A549 (cell line): ENCODE data around the gene RNF121. TPM values are rescaled to one million over a fixed set of nuclear protein-coding genes. Genes with fewer than 3 reads are reported as not detected.

Experiments used
- ATAC-seq, 2 experiments: fragments of 200-7000 bp in 1 of 2; fragments of >200 bp in 1 of 2; cut with Nextera tagmentation in 1 of 2; cut with Tn5 transposase in 1 of 2; 3 replicates each; pipeline versions ENCODE4 v1.8.0 to v1.9.1; 2018 to 2020; ENCODE audit warnings: mild to moderate bottlenecking in 1 of 2, moderate library complexity in 1 of 2
- CTCF ChIA-PET: fragments of 300-600 bp; sonication (Branson Sonifier 250); formaldehyde crosslinking; extraction: SDS; loops from one replicate; lab custom pipeline; 2021; ENCODE audit warnings: antibody characterized with exemption, inconsistent platforms; lab: Yijun Ruan, JAX
- POLR2A ChIA-PET: fragments of 350-600 bp; formaldehyde crosslinking; extraction: SDS; loops from one replicate; lab custom pipeline; 2021; ENCODE audit warnings: antibody characterized with exemption, inconsistent platforms; lab: Yijun Ruan, JAX
- DNase-seq, 2 experiments: peaks; one replicate each; pipeline versions ENCODE4 v3.0.0 to v3.0.0-alpha.2; 2011 to 2016; ENCODE audit warnings: low read depth in 1 of 2, low spot score in 1 of 2
- FAIRE-seq: peaks from 2 replicates; lab custom pipeline; 2011; peaks lifted over from hg19 to GRCh38; lab: Jason Lieb, UNC
- H3K27ac ChIP-seq, 2 experiments: fragments of >200 bp; sonication (Bioruptor Twin); formaldehyde crosslinking; 3 replicates each; pipeline ENCODE4 v1.5.1; 2016 to 2017
- H3K4me1 ChIP-seq: fragments of >200 bp; sonication (Bioruptor Twin); formaldehyde crosslinking; 3 replicates; pipeline ENCODE4 v1.6.1; 2016
- H3K4me2 ChIP-seq: fragments of >200 bp; sonication (Bioruptor Twin); formaldehyde crosslinking; 3 replicates; pipeline ENCODE4 v1.6.1; 2016
- H3K4me3 ChIP-seq: fragments of >200 bp; sonication (Bioruptor Twin); formaldehyde crosslinking; 3 replicates; pipeline ENCODE4 v1.5.1; 2016
- H3K9me3 ChIP-seq: fragments of >200 bp; sonication (Bioruptor Twin); formaldehyde crosslinking; 3 replicates; pipeline ENCODE4 v1.6.1; 2016
- CEBPB ChIP-seq, 2 experiments: fragments of >200 bp in 1 of 2; sonication (Bioruptor Twin) in 1 of 2; formaldehyde crosslinking in 1 of 2; IDR thresholded peaks; 2 replicates each; pipeline ENCODE4 v1.6.1; 2012 to 2016
- E2F6 ChIP-seq: IDR thresholded peaks from 2 replicates; pipeline ENCODE4 v1.6.1; 2012; ENCODE audit warnings: low read depth, borderline replicate concordance
- FOXS1 ChIP-seq: fragments of 250-450 bp; sonication (Bioruptor Pico); IDR thresholded peaks from 2 replicates; pipeline ENCODE4 v1.5.0; 2020; ENCODE audit warnings: mild to moderate bottlenecking, moderate library complexity
- HDAC2 ChIP-seq: fragments of 200-600 bp; sonication (generic); IDR thresholded peaks from 2 replicates; pipeline ENCODE4 v1.6.1; 2016
- HEYL ChIP-seq: fragments of 250-450 bp; sonication (Bioruptor Pico); IDR thresholded peaks from 2 replicates; pipeline ENCODE4 v1.8.0; 2021; ENCODE audit warnings: mild to moderate bottlenecking, moderate library complexity
- HOXA7 ChIP-seq: fragments of 250-450 bp; sonication (Bioruptor Pico); IDR thresholded peaks from 2 replicates; pipeline ENCODE4 v1.5.0; 2020; ENCODE audit warnings: mild to moderate bottlenecking, moderate library complexity
- HOXB5 ChIP-seq: fragments of 250-450 bp; sonication (Bioruptor Pico); IDR thresholded peaks from 2 replicates; pipeline ENCODE4 v1.5.0; 2020; ENCODE audit warnings: mild to moderate bottlenecking, moderate library complexity
- JUN ChIP-seq, 2 experiments: fragments of >200 bp; sonication (Bioruptor Twin); formaldehyde crosslinking; IDR thresholded peaks; 2 replicates in 1 of 2; 3 replicates in 1 of 2; pipeline ENCODE4 v1.6.1; 2016 to 2017
- MAFK ChIP-seq: fragments of 450-650 bp; IDR thresholded peaks from 2 replicates; pipeline ENCODE4 v1.6.1; 2014; ENCODE audit not compliant: partially characterized antibody
- PHF8 ChIP-seq: fragments of 200-600 bp; sonication (generic); IDR thresholded peaks from 2 replicates; pipeline ENCODE4 v1.6.1; 2016; ENCODE audit warnings: low read depth, mild to moderate bottlenecking, antibody characterized with exemption, moderate library complexity, borderline replicate concordance
- POLR2A ChIP-seq: IDR thresholded peaks from 2 replicates; pipeline ENCODE4 v1.6.1; 2012; ENCODE audit warnings: mild to moderate bottlenecking, low read length
- RAD21 ChIP-seq, 2 experiments: fragments of >200 bp in 1 of 2; sonication (Bioruptor Twin) in 1 of 2; formaldehyde crosslinking in 1 of 2; IDR thresholded peaks in 1 of 2; conservative IDR thresholded peaks in 1 of 2; 2 replicates in 1 of 2; 3 replicates in 1 of 2; pipeline ENCODE4 v1.6.1; 2012 to 2018; ENCODE audit warnings: inconsistent platforms in 1 of 2
- RNF2 ChIP-seq: fragments of 200-600 bp; sonication (generic); IDR thresholded peaks from 2 replicates; pipeline ENCODE4 v1.6.1; 2016; ENCODE audit warnings: low read depth, mild to moderate bottlenecking, antibody characterized with exemption, moderate library complexity, borderline replicate concordance
- TP53 ChIP-seq: fragments of 250-450 bp; sonication (Bioruptor Pico); IDR thresholded peaks from 2 replicates; pipeline ENCODE4 v1.5.0; 2021; ENCODE audit warnings: mild to moderate bottlenecking, moderate library complexity
- USF2 ChIP-seq: fragments of 450-650 bp; IDR thresholded peaks from 2 replicates; pipeline ENCODE4 v1.6.1; 2014; ENCODE audit warnings: antibody characterized with exemption
- WGBS: methylation state at CpG from one replicate; pipeline ENCODE4 v1.1.6; 2017; ENCODE audit errors: missing lambda C conversion rate; 5-methylcytosine and 5-hydroxymethylcytosine counted together
- polyA plus RNA-seq, 4 experiments: library from polyadenylated mRNA; depleted of rRNA in 3 of 4; stranded (reverse); fragments of >200 nt; fragmentation: RNase III in 1 of 4; extraction: RNeasy Plus Mini Kit Qiagen cat#74134 plus additional on column Dnase treatment in 1 of 4; gene quantifications; 2 replicates in 3 of 4; 3 replicates in 1 of 4; pipeline ENCODE4 v1.2.3, GENCODE V29; 2011 to 2017
- TF ChIP-seq, protein P1 (sequence below): IDR thresholded peaks from 2 replicates; pipeline ENCODE4 v1.6.1; 2012

Gene RNF121
- polyA plus RNA-seq, 2 of the 4 experiments (the other 2 are of a cell fraction): 79.0 to 102 TPM

DNA sequence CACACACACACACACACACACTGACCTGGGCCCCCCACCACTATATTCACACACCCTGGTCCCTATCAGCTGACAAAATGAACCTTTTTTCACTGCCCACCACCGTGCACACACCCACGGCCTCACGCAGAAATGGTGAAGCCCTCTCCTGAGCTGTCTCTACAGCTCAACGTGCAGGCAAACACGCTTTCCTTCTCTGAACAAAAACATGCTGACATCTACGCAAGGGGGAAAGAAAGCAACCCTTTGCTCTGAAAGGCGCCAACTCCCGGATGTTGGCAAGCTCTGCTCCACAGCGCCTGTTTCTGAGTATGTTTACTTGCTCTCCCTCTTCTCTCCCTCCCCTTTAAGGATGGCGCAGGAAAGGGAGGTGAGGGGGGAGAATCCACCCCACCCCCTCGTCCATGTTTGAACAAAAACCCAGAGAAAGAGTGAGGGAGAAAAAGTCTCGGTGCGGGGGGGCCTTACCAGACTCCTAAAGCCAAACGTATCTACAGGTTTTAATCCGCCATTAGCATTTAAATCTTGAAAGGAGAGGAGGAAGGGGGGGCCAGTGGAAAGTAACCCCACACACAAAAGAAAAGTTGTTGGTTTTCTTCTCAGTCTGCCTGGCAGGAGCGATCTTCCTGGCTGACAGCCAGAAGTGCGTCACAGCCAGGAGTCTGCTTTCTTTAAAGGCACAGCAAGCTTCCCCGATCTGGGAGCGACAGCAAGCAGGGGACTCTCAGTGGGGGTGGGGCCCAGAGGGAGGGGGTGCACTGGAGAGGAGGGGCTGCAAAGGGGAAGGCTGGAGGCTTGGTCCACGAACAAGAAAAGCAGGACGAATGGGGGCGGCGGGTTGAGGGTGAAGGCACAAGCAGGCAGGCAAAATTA, 111.9 kb downstream of the RNF121 start:
- CTCF ChIA-PET: interaction anchor here (0.7 to 10.4 kb wide), 13 partner anchors 9 to 393 kb away, joined by 3 to 123 read pairs (median 5); no protein-coding TSS in a partner anchor
- peak; percentile 82 to 83 for ATAC-seq
- H3K4me3 ChIP-seq: peak overlapping the region; percentile 64
- TF ChIP-seq MAFK: peak; percentile 2
- peak in 1 of 2 experiments; percentile 37; a peak in 1 of 5 replicates for TF ChIP-seq JUN (IDR thresholded peaks at IDR 0.05)
- TF ChIP-seq, protein P1, sequence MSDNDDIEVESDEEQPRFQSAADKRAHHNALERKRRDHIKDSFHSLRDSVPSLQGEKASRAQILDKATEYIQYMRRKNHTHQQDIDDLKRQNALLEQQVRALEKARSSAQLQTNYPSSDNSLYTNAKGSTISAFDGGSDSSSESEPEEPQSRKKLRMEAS: peak; percentile 22; the same call in 1 of the 2 replicates
- no peak for TF ChIP-seq RAD21 (conservative IDR thresholded peaks at IDR 0.05 in 1 of 2, IDR thresholded peaks at IDR 0.05 in 1 of 2)
- TF ChIP-seq PHF8: peak; percentile 21; the same call in 1 of the 2 replicates
- TF ChIP-seq, all 56 proteins: peak for 4
- peaks cover 36% of the 10 kb centered on the region for H3K4me1 ChIP-seq
- H3K27ac ChIP-seq: peak overlapping the region; percentile 93
- FAIRE-seq (no peak), DNase-seq (peak; percentile 88 to 90)
- no peaks in the 10 kb centered on the region for H3K9me3 ChIP-seq
- under 1% methylated on average over 23 of the region's 23 CpGs for WGBS
- POLR2A ChIA-PET: interaction anchor here (1.0 to 1.8 kb wide), 6 partner anchors 9 to 103 kb away, joined by 3 to 8 read pairs (median 4); no protein-coding TSS in a partner anchor
- H3K4me2 ChIP-seq: peak overlapping the region; percentile 98

- Histone ChIP-seq H3K9me3 (no peaks in the 10 kb centered on the region), H3K4me2 (peak overlapping the region; percentile 98), H3K27ac (peak overlapping the region; percentile 93), H3K4me1 (peaks cover 36% of the 10 kb centered on the region), H3K4me3 (peak overlapping the region; percentile 64)
- 3% methylated on average over 23 of the region's 23 CpGs for WGBS
- DNase-seq (peak; percentile 57 to 65), FAIRE-seq (no peak), ATAC-seq (peak; percentile 73 to 83)
- TF ChIP-seq TP53 (CRISPR knock-in tag) (peak; percentile 23; the same call in 1 of the 2 replicates), HEYL (no peak), RNF2 (no peak), HOXA7 (CRISPR knock-in tag) (no peak), HDAC2 (no peak), FOXS1 (CRISPR knock-in tag) (no peak), PHF8 (peak; percentile 22; the same call in 1 of the 2 replicates), MAFK (no peak), JUN (IDR thresholded peaks at IDR 0.05) (peak in 1 of 2 experiments; percentile 31; a peak in 1 of 5 replicates), POLR2A (peak; percentile 40; the same call in 1 of the 2 replicates), USF2 (no peak), HOXB5 (CRISPR knock-in tag) (no peak), E2F6 (0 out of 2 replicates have a peak, but pooled peaks have one; percentile 47), CEBPB (IDR thresholded peaks at IDR 0.05) (no peak), RAD21 (conservative IDR thresholded peaks at IDR 0.05 in 1 of 2, IDR thresholded peaks at IDR 0.05 in 1 of 2) (no peak)
- TF ChIP-seq, protein P1: peak; percentile 59
- POLR2A ChIA-PET: interaction anchor here (1.0 to 1.8 kb wide), 3 partner anchors 10 to 37 kb away, joined by 3 to 8 read pairs (median 7); no protein-coding TSS in a partner anchor
- CTCF ChIA-PET: interaction anchor here (0.7 to 10.4 kb wide), 5 partner anchors 10 to 373 kb away, joined by 3 to 123 read pairs (median 5); no protein-coding TSS in a partner anchor
These were observed 112.7 kb downstream of the RNF121 start for GRCh38 chr11:72041364-72042063.
